H1 (cell line): ENCODE results near the gene CNPY2. TPM values are rescaled to one million over a fixed set of nuclear protein-coding genes. Genes with fewer than 3 reads are reported as not detected.

Experiments
- CTCF ChIA-PET: fragments of 300-600 bp; sonication (Branson Sonifier 250); formaldehyde crosslinking; loops from one replicate; lab custom pipeline; 2021; ENCODE audit not compliant: partially characterized antibody; lab: Charles Lee
- POLR2A ChIA-PET: fragments of 300-600 bp; sonication (Branson Sonifier 250); formaldehyde crosslinking; loops from one replicate; lab custom pipeline; 2021; ENCODE audit warnings: inconsistent platforms; ENCODE audit not compliant: partially characterized antibody; lab: Charles Lee
- DNase-seq, 2 experiments: peaks; one replicate each; pipeline versions ENCODE4 v3.0.0 to v3.0.0-alpha.2; 2010 to 2022; ENCODE audit warnings: low spot score in 2 of 2, low read depth in 1 of 2, mixed read lengths in 1 of 2
- FAIRE-seq: peaks from 2 replicates; lab custom pipeline; 2011; peaks lifted over from hg19 to GRCh38; lab: Jason Lieb, UNC
- H2AFZ ChIP-seq: 2 replicates; pipeline ENCODE4 v1.8.1; 2012; ENCODE audit warnings: low read length, inconsistent platforms
- H2AK5ac ChIP-seq: 2 replicates; pipeline ENCODE4 v1.6.1; 2013; ENCODE audit warnings: low read depth, low read length
- H2BK120ac ChIP-seq: replicated peaks from 2 replicates; pipeline ENCODE3; 2013; ENCODE audit warnings: low read depth, low read length, inconsistent platforms
- H2BK12ac ChIP-seq: 2 replicates; pipeline ENCODE4 v1.6.1; 2013; ENCODE audit warnings: low read depth, low read length
- H2BK15ac ChIP-seq: 2 replicates; pipeline ENCODE4 v1.6.1; 2013; ENCODE audit warnings: low read length
- H2BK20ac ChIP-seq: 2 replicates; pipeline ENCODE4 v1.6.1; 2013; ENCODE audit warnings: low read length
- H2BK5ac ChIP-seq: 2 replicates; pipeline ENCODE4 v1.6.1; 2013; ENCODE audit warnings: low read depth, low read length
- H3K14ac ChIP-seq: 2 replicates; pipeline ENCODE4 v1.6.1; 2013; ENCODE audit warnings: inconsistent platforms; ENCODE audit not compliant: insufficient read length
- H3K18ac ChIP-seq: 2 replicates; pipeline ENCODE4 v1.6.1; 2013; ENCODE audit warnings: low read length; ENCODE audit errors: extremely low read depth
- H3K23ac ChIP-seq: 2 replicates; pipeline ENCODE4 v1.6.1; 2013; ENCODE audit warnings: inconsistent platforms; ENCODE audit not compliant: insufficient read length
- H3K23me2 ChIP-seq: 2 replicates; pipeline ENCODE4 v1.6.1; 2013; ENCODE audit warnings: low read depth, low read length
- H3K27ac ChIP-seq: 2 replicates; pipeline ENCODE4 v1.6.1; 2011; ENCODE audit warnings: low read depth, low read length, inconsistent platforms
- H3K27me3 ChIP-seq, 4 experiments: replicated peaks in 1 of 4; 1 replicate in 1 of 4; 2 replicates in 3 of 4; pipeline versions ENCODE4 v1.6.1 to v1.8.1; 2011 to 2013; ENCODE audit warnings: low read length in 3 of 4, mild to moderate bottlenecking in 3 of 4, inconsistent platforms in 2 of 4, mixed read lengths in 2 of 4, moderate library complexity in 1 of 4; ENCODE audit not compliant: control insufficient read depth in 3 of 4, insufficient read depth in 3 of 4; ENCODE audit errors: extremely low read depth in 1 of 4
- H3K36me3 ChIP-seq, 4 experiments: 2 replicates each; pipeline versions ENCODE4 v1.6.1 to v1.8.1; 2011 to 2013; ENCODE audit warnings: mild to moderate bottlenecking in 4 of 4, low read length in 3 of 4, moderate library complexity in 2 of 4, control low read depth in 1 of 4, inconsistent platforms in 1 of 4; ENCODE audit not compliant: insufficient read depth in 4 of 4, control insufficient read depth in 2 of 4
- H3K4ac ChIP-seq: replicated peaks from 2 replicates; pipeline ENCODE3; 2013; ENCODE audit warnings: low read length, low read depth, mixed read lengths, inconsistent platforms; ENCODE audit not compliant: insufficient read length
- H3K4me1 ChIP-seq, 4 experiments: replicated peaks in 1 of 4; 1 replicate in 1 of 4; 2 replicates in 3 of 4; pipeline versions ENCODE4 v1.6.1 to v1.8.1; 2011 to 2013; ENCODE audit warnings: low read length in 3 of 4, inconsistent platforms in 2 of 4, mixed read lengths in 1 of 4; ENCODE audit not compliant: insufficient read depth in 4 of 4, control insufficient read depth in 3 of 4
- H3K4me2 ChIP-seq, 2 experiments: 2 replicates each; pipeline versions ENCODE4 v1.6.1 to v1.8.1; 2011 to 2013; ENCODE audit warnings: low read depth in 2 of 2, low read length in 2 of 2, control low read depth in 1 of 2, inconsistent platforms in 1 of 2, mild to moderate bottlenecking in 1 of 2; ENCODE audit not compliant: insufficient read depth in 1 of 2
- H3K4me3 ChIP-seq, 4 experiments: fragments of 200-600, 300-600 bp in 1 of 4; sonication (generic), shearing (Covaris generic), sonication (Bioruptor Twin) in 1 of 4; 2 replicates each; pipeline versions ENCODE4 v1.5.1 to v1.8.1; 2011 to 2016; ENCODE audit warnings: low read length in 4 of 4, low read depth in 3 of 4, control low read depth in 2 of 4, inconsistent platforms in 2 of 4, mild to moderate bottlenecking in 2 of 4, mixed read lengths in 1 of 4, moderate library complexity in 1 of 4; ENCODE audit not compliant: insufficient read depth in 2 of 4; ENCODE audit errors: extremely low read depth in 1 of 4
- H3K56ac ChIP-seq: replicated peaks from 2 replicates; pipeline ENCODE3; 2013; ENCODE audit warnings: low read depth, mild to moderate bottlenecking, mixed read lengths, low read length, inconsistent platforms; ENCODE audit not compliant: insufficient read length
- H3K79me1 ChIP-seq: 2 replicates; pipeline ENCODE4 v1.6.1; 2013; ENCODE audit warnings: low read depth, low read length, control low read depth
- H3K79me2 ChIP-seq, 2 experiments: 2 replicates each; pipeline versions ENCODE4 v1.6.1 to v1.8.1; 2012 to 2013; ENCODE audit warnings: low read length in 2 of 2, mild to moderate bottlenecking in 2 of 2, inconsistent platforms in 1 of 2; ENCODE audit not compliant: insufficient read depth in 2 of 2, control insufficient read depth in 1 of 2
- H3K9ac ChIP-seq, 4 experiments: replicated peaks in 1 of 4; 1 replicate in 1 of 4; 2 replicates in 3 of 4; pipeline versions ENCODE4 v1.6.1 to v1.8.1; 2011 to 2013; ENCODE audit warnings: low read depth in 3 of 4, low read length in 3 of 4, control low read depth in 2 of 4, mild to moderate bottlenecking in 2 of 4, moderate library complexity in 2 of 4, inconsistent platforms in 1 of 4; ENCODE audit errors: extremely low read depth in 1 of 4
- H3K9me3 ChIP-seq, 2 experiments: 2 replicates each; pipeline versions ENCODE4 v1.6.1 to v1.8.1; 2012 to 2013; ENCODE audit warnings: mild to moderate bottlenecking in 2 of 2, moderate library complexity in 2 of 2, control low read depth in 1 of 2, inconsistent platforms in 1 of 2, low read depth in 1 of 2, low read length in 1 of 2, mixed read lengths in 1 of 2; ENCODE audit not compliant: insufficient read depth in 2 of 2
- H4K20me1 ChIP-seq, 2 experiments: replicated peaks in 1 of 2; 2 replicates each; pipeline versions ENCODE3 to v1.8.1; 2011 to 2013; ENCODE audit warnings: inconsistent platforms in 2 of 2, low read length in 2 of 2, mild to moderate bottlenecking in 1 of 2; ENCODE audit not compliant: insufficient read depth in 2 of 2, control insufficient read depth in 1 of 2
- H4K5ac ChIP-seq: 2 replicates; pipeline ENCODE4 v1.6.1; 2013; ENCODE audit warnings: low read length, low read depth, mixed read lengths, inconsistent platforms; ENCODE audit not compliant: insufficient read length
- H4K8ac ChIP-seq: 2 replicates; pipeline ENCODE4 v1.8.0; 2013; ENCODE audit warnings: mild to moderate bottlenecking, moderate library complexity, low read length, inconsistent platforms; ENCODE audit not compliant: insufficient read depth; ENCODE audit errors: extremely low read depth
- H4K91ac ChIP-seq: replicated peaks from 2 replicates; pipeline ENCODE3; 2013; ENCODE audit warnings: low read length, mixed read lengths, inconsistent platforms; ENCODE audit not compliant: insufficient read length
- BCL11A ChIP-seq, 2 experiments: IDR thresholded peaks; one replicate each; pipeline ENCODE4 v1.6.1; 2011; ENCODE audit warnings: low read depth in 2 of 2, low read length in 2 of 2, mild to moderate bottlenecking in 2 of 2
- EGR1 ChIP-seq: IDR thresholded peaks from 2 replicates; pipeline ENCODE4 v1.6.1; 2011; ENCODE audit warnings: low read depth, low read length, borderline replicate concordance
- EP300 ChIP-seq, 2 experiments: IDR thresholded peaks; 1 replicate in 1 of 2; 2 replicates in 1 of 2; pipeline ENCODE4 v1.6.1; 2011 to 2012; ENCODE audit warnings: low read depth in 2 of 2, low read length in 2 of 2, mild to moderate bottlenecking in 2 of 2, borderline replicate concordance in 1 of 2, inconsistent platforms in 1 of 2, moderate library complexity in 1 of 2
- HDAC6 ChIP-seq: IDR thresholded peaks from one replicate; pipeline ENCODE4 v1.7.1; 2012; ENCODE audit warnings: low read depth, mild to moderate bottlenecking, inconsistent platforms, low read length, moderate library complexity
- JUND ChIP-seq: IDR thresholded peaks from 2 replicates; pipeline ENCODE4 v1.6.1; 2011; ENCODE audit warnings: mild to moderate bottlenecking, improper control_type of control experiment, low read length
- KDM1A ChIP-seq: fragments of 200-600, 300-600 bp; sonication (generic); IDR thresholded peaks from 2 replicates; pipeline ENCODE4 v1.7.1; 2016; ENCODE audit warnings: mild to moderate bottlenecking, low read length, borderline replicate concordance
- KDM5A ChIP-seq: fragments of 200-600 bp; IDR thresholded peaks from 2 replicates; pipeline ENCODE4 v1.7.1; 2012; ENCODE audit warnings: mild to moderate bottlenecking, low read length, inconsistent platforms, mixed read lengths
- POLR2A ChIP-seq, 2 experiments: IDR thresholded peaks; 1 replicate in 1 of 2; 2 replicates in 1 of 2; pipeline ENCODE4 v1.6.1; 2011; ENCODE audit warnings: low read depth in 2 of 2, low read length in 2 of 2, mild to moderate bottlenecking in 2 of 2; ENCODE audit errors: control extremely low read depth in 1 of 2
- SP4 ChIP-seq: IDR thresholded peaks from 2 replicates; pipeline ENCODE4 v1.6.1; 2012; ENCODE audit warnings: low read length, inconsistent platforms
- SUZ12 ChIP-seq: fragments of 200-600 bp; sonication (generic); IDR thresholded peaks from 2 replicates; pipeline ENCODE4 v1.6.1; 2012; ENCODE audit warnings: mild to moderate bottlenecking, inconsistent platforms, low read length, moderate library complexity, mixed read lengths
- TAF1 ChIP-seq: IDR thresholded peaks from 2 replicates; pipeline ENCODE4 v1.6.1; 2011; ENCODE audit warnings: mild to moderate bottlenecking, low read depth, low read length
- WGBS, 2 experiments: shearing (Covaris generic) in 1 of 2; methylation state at CpG; one replicate each; pipeline versions ENCODE4 v1.1.6 to v1.1.7; 2013 to 2015; ENCODE audit warnings: low lambda C conversion rate in 2 of 2, mixed read lengths in 2 of 2, inconsistent platforms in 1 of 2, low coverage in 1 of 2, missing lambda C conversion rate in 1 of 2; ENCODE audit not compliant: insufficient replicate concordance in 2 of 2, insufficient coverage in 1 of 2, insufficient read length in 1 of 2; ENCODE audit errors: extremely low coverage in 1 of 2, missing lambda C conversion rate in 1 of 2; 5-methylcytosine and 5-hydroxymethylcytosine counted together
- polyA plus RNA-seq, 7 experiments: library from polyadenylated mRNA; depleted of rRNA in 3 of 7; stranded (reverse) in 5 of 7; unstranded in 2 of 7; fragments of >200 nt in 5 of 7; fragments of 200-250 nt in 2 of 7; gene quantifications; 1 replicate in 5 of 7; 2 replicates in 1 of 7; 4 replicates in 1 of 7; pipeline versions ENCODE4 v1.2.1 to v1.2.3, GENCODE V29; 2011 to 2013; ENCODE audit warnings: missing spikeins in 2 of 7, mixed read lengths in 2 of 7
- total RNA-seq: library from RNA; stranded (reverse); fragmentation: NEBNext Ultra II Directional; extraction: Animal tissue kit (Norgen Biotek cat#: 25700); gene quantifications from 2 replicates; pipeline ENCODE4 v1.2.1, GENCODE V29; 2021
- TF ChIP-seq, protein P1 (sequence below): IDR thresholded peaks from 2 replicates; pipeline ENCODE4 v1.6.1; 2011; ENCODE audit warnings: low read depth, mild to moderate bottlenecking, low read length; ENCODE audit not compliant: insufficient read depth
- TF ChIP-seq, protein P2 (sequence below): IDR thresholded peaks from 2 replicates; pipeline ENCODE4 v1.6.1; 2011; ENCODE audit warnings: low read length, improper control_type of control experiment

The CNPY2 gene
- total and polyA plus RNA-seq, 2 of the 8 experiments (the other 6 are each of a cell fraction or from before 2014, with no cell fraction given) = 203 to 281 TPM

DNA sequence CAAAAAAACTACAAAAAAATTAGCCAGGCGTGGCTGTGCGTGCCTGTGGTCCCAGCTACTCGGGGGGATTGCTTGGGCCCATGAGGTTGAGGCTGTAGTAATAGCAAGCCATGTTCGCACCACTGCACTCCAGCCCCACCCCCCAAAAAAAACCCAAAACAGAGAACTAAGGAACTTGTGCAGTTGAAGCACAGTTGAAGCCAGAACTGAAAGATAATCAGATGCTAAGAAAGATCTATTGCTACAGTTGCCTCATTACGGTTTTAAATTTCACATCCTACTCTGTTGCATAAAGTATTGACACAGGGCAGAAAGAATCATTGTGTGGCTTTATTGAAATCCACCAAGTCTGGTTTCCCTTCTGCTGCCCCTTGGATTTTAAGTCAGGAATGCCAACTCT lies 19.5 kb downstream of the CNPY2 start:
- H2AFZ ChIP-seq = no peak overlapping the region
- H4K8ac ChIP-seq = no peak overlapping the region
- POLR2A ChIA-PET = no interaction called here
- H3K4ac ChIP-seq = no peak overlapping the region
- H2BK12ac ChIP-seq = no peak overlapping the region
- H3K23me2 ChIP-seq = peaks cover 3% of the 10 kb centered on the region; the same call in 1 of the 2 replicates
- no peak overlapping the region for H4K5ac ChIP-seq
- H3K9me3 ChIP-seq = no peaks in the 10 kb centered on the region
- no peak overlapping the region for H2BK20ac ChIP-seq
- no peak overlapping the region for H3K9ac ChIP-seq
- H3K14ac ChIP-seq = no peak overlapping the region
- peaks cover 12 to 58% of the 10 kb centered on the region in 2 experiments for H3K79me2 ChIP-seq
- no peak overlapping the region for H3K18ac ChIP-seq
- H2BK5ac ChIP-seq = no peak overlapping the region
- no peak overlapping the region for H4K91ac ChIP-seq
- H3K27ac ChIP-seq = no peak overlapping the region
- no peak overlapping the region for H3K23ac ChIP-seq
- no peak overlapping the region for H3K4me2 ChIP-seq
- H3K56ac ChIP-seq = no peak overlapping the region
- H3K36me3 ChIP-seq = peaks cover 2 to 16% (median 4%) of the 10 kb centered on the region in 4 experiments; a peak in 6 of 8 replicates
- 95% methylated on average over 5 of the region's 5 CpGs; no CpG with 5 or more reads in 1 of the 2 experiments for WGBS, 2 experiments
- H3K79me1 ChIP-seq = no peaks in the 10 kb centered on the region
- no peak for FAIRE-seq
- H3K4me1 ChIP-seq = peaks cover 0 to 9% (median 2%) of the 10 kb centered on the region in 4 experiments; a peak in 4 of 7 replicates
- no peak for DNase-seq
- CTCF ChIA-PET = interaction anchor here (0.6 kb wide), 1 partner anchor 123 kb away, joined by 3 read pairs; no protein-coding TSS in a partner anchor
- H3K4me3 ChIP-seq = no peak overlapping the region
- no peak overlapping the region for H2BK15ac ChIP-seq
- no peaks in the 10 kb centered on the region for H3K27me3 ChIP-seq
- no peak overlapping the region for H2BK120ac ChIP-seq
- H2AK5ac ChIP-seq = no peak overlapping the region
- peaks cover 0 to 7% of the 10 kb centered on the region in 2 experiments for H4K20me1 ChIP-seq
- TF ChIP-seq KDM1A = no peak
- TF ChIP-seq SUZ12 = no peak
- TF ChIP-seq, protein P1, sequence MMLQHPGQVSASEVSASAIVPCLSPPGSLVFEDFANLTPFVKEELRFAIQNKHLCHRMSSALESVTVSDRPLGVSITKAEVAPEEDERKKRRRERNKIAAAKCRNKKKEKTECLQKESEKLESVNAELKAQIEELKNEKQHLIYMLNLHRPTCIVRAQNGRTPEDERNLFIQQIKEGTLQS = no peak
- TF ChIP-seq POLR2A (IDR thresholded peaks at IDR 0.05; ENCODE audit: control extremely low read depth in 1 of 2, low read depth in 2 of 2, low read length in 2 of 2) = no peak
- TF ChIP-seq EP300 (IDR thresholded peaks at IDR 0.05; ENCODE audit: borderline replicate concordance in 1 of 2, low read depth in 2 of 2, low read length in 2 of 2) = no peak
- TF ChIP-seq KDM5A = no peak
- TF ChIP-seq JUND = no peak
- TF ChIP-seq BCL11A (IDR thresholded peaks at IDR 0.05; ENCODE audit: low read depth in 2 of 2, low read length in 2 of 2) = no peak
- no peak for TF ChIP-seq HDAC6
- TF ChIP-seq, protein P2, sequence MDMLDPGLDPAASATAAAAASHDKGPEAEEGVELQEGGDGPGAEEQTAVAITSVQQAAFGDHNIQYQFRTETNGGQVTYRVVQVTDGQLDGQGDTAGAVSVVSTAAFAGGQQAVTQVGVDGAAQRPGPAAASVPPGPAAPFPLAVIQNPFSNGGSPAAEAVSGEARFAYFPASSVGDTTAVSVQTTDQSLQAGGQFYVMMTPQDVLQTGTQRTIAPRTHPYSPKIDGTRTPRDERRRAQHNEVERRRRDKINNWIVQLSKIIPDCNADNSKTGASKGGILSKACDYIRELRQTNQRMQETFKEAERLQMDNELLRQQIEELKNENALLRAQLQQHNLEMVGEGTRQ = no peak
- no peak for TF ChIP-seq SP4
- no peak for TF ChIP-seq TAF1
- TF ChIP-seq EGR1 = no peak
